BE2C (cell line): Measurements from ENCODE around the gene C8G.

ENCODE experiments used
- DNase-seq: peaks from one replicate; pipeline ENCODE4 v3.0.0-alpha.2; 2020
- H3K27me3 ChIP-seq: fragments of 250-450 bp; sonication (Bioruptor Pico); 2 replicates; pipeline ENCODE4 v1.5.1; 2020; ENCODE audit warnings: mild to moderate bottlenecking
- H3K36me3 ChIP-seq: fragments of 250-450 bp; sonication (Bioruptor Pico); 2 replicates; pipeline ENCODE4 v1.5.1; 2020; ENCODE audit warnings: mild to moderate bottlenecking
- H3K4me1 ChIP-seq: fragments of 250-450 bp; sonication (Bioruptor Pico); 2 replicates; pipeline ENCODE4 v1.5.1; 2020
- H3K4me3 ChIP-seq: 2 replicates; pipeline ENCODE4 v1.5.1; 2011; ENCODE audit warnings: low read depth, low read length
- H3K9me3 ChIP-seq: fragments of 250-450 bp; sonication (Bioruptor Pico); 2 replicates; pipeline ENCODE4 v1.5.1; 2020
- CTCF ChIP-seq: IDR thresholded peaks from 2 replicates; pipeline ENCODE4 v1.5.1; 2012; ENCODE audit warnings: mild to moderate bottlenecking, low read depth, low read length

The C8G gene

DNA sequence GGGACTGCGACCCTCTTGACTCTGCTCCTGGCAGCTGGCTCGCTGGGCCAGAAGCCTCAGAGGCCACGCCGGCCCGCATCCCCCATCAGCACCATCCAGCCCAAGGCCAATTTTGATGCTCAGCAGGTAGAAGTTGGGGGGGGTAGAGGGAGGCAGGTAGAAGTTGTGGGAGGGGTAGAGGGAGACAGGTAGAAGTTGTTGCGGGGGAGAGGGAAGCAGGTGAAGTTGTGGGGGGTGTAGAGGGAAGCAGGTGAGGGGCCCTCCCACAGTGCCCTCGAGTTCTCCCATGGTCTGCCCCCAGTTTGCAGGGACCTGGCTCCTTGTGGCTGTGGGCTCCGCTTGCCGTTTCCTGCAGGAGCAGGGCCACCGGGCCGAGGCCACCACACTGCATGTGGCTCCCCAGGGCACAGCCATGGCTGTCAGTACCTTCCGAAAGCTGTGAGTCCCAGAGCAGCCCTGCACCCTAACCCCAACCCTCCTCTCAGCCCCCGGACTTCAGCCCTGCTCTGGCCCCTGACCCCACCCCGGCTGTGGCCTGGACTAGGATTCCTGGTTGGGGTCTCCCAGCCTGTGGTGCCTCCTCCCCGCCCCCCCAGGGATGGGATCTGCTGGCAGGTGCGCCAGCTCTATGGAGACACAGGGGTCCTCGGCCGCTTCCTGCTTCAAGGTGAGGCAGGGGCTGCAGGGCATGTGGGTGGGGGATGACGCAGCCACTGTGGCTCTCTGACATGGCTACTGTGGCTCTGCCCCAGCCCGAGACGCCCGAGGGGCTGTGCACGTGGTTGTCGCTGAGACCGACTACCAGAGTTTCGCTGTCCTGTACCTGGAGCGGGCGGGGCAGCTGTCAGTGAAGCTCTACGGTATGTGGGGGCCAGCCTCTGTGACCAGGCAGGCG is 537 bp downstream of the C8G start:
- H3K4me3 ChIP-seq, result no peak overlapping the region
- peaks cover 4% of the 10 kb centered on the region; the same call in 1 of the 2 replicates for H3K4me1 ChIP-seq
- H3K36me3 ChIP-seq, result peaks cover 24% of the 10 kb centered on the region
- no peaks in the 10 kb centered on the region for H3K27me3 ChIP-seq
- no peak for TF ChIP-seq CTCF
- no peak for DNase-seq
- H3K9me3 ChIP-seq, result no peaks in the 10 kb centered on the region

GRCh38 chr9:136946228-136947027 is 1.4 kb downstream of the C8G start:
- Histone ChIP-seq H3K9me3 (no peaks in the 10 kb centered on the region), H3K4me1 (peaks cover 5% of the 10 kb centered on the region; the same call in 1 of the 2 replicates), H3K36me3 (peaks cover 16% of the 10 kb centered on the region), H3K4me3 (no peak overlapping the region), H3K27me3 (no peaks in the 10 kb centered on the region)
- DNase-seq, result peak; percentile 16
- TF ChIP-seq CTCF, result no peak

- H3K4me3 ChIP-seq, result no peak overlapping the region
- no peaks in the 10 kb centered on the region for H3K27me3 ChIP-seq
- H3K36me3 ChIP-seq, result peaks cover 7% of the 10 kb centered on the region
- DNase-seq, result peak; percentile 10
- peaks cover 9% of the 10 kb centered on the region for H3K4me1 ChIP-seq
- TF ChIP-seq CTCF, result no peak
- H3K9me3 ChIP-seq, result no peaks in the 10 kb centered on the region
Observed at GRCh38 chr9:136947028-136947891, 2.2 kb downstream of the C8G start.

DNA sequence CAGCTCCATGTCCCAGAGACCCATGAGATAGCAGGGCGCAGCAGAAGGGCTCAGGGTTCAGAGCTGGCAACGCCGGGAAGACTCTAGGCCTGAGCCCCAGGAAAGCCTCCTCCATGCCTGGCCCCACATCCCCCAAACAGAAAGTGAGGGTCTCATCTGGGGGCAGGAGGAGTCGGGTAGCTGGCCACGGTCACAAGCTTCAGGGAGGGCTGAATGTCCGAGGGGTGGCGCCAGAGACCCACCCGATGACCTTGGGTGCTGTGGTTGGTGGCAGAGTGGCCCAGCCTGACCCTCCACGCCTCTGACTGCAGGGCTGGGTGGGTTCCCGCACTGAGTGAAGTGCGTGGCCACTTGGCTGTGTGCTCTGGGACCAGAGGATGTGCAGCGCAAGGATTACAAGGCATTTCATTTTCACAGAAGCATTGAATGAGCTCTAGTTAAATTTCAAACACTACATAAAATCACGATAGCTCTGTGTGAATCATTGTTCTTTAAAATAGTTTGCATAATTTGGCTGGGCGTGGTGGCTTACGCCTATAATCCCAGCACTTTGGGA is 3.0 kb downstream of the C8G start:
- TF ChIP-seq CTCF, result peak; percentile 55
- Histone ChIP-seq H3K4me1 (peaks cover 10% of the 10 kb centered on the region), H3K4me3 (no peak overlapping the region)

GRCh38 chr9:136949239-136949816 is 4.3 kb downstream of the C8G start:
- TF ChIP-seq CTCF, result no peak
- H3K4me3 ChIP-seq, result peak overlapping the region; percentile 57
- no peak for DNase-seq

More for the DNA sequence above, 3.0 kb downstream of the C8G start:
- peak; percentile 67 for DNase-seq
- Histone ChIP-seq H3K9me3 (no peaks in the 10 kb centered on the region), H3K27me3 (no peaks in the 10 kb centered on the region), H3K36me3 (no peaks in the 10 kb centered on the region; the same call in 1 of the 2 replicates)

More at GRCh38 chr9:136949239-136949816, 4.3 kb downstream of the C8G start:
- Histone ChIP-seq H3K36me3 (no peaks in the 10 kb centered on the region), H3K9me3 (no peaks in the 10 kb centered on the region), H3K27me3 (no peaks in the 10 kb centered on the region), H3K4me1 (peaks cover 10% of the 10 kb centered on the region)
